Neutrophil (primary cell): ENCODE results near the gene ABCA13.

ENCODE experiments used
- H3K27ac ChIP-seq: fragments of 200-600 bp; sonication (generic); 2 replicates; pipeline ENCODE4 v1.5.1; 2016; ENCODE audit warnings: mild to moderate bottlenecking, moderate library complexity
- H3K27me3 ChIP-seq: fragments of 200-600 bp; sonication (generic); 2 replicates; pipeline ENCODE4 v1.6.0; 2016; ENCODE audit warnings: mild to moderate bottlenecking
- H3K36me3 ChIP-seq: fragments of 200-600 bp; sonication (generic); 2 replicates; pipeline ENCODE4 v1.5.1; 2017
- H3K4me1 ChIP-seq, 2 experiments: fragments of 200-600 bp in 1 of 2; sonication (generic) in 1 of 2; 1 replicate in 1 of 2; 2 replicates in 1 of 2; pipeline versions ENCODE4 v1.5.1 to v1.6.1; 2013 to 2016; ENCODE audit warnings: low read depth in 1 of 2, low read length in 1 of 2, mild to moderate bottlenecking in 1 of 2, moderate library complexity in 1 of 2; ENCODE audit not compliant: control insufficient read depth in 1 of 2, insufficient read depth in 1 of 2
- H3K4me3 ChIP-seq, 2 experiments: fragments of 200-600 bp in 1 of 2; sonication (generic) in 1 of 2; 1 replicate in 1 of 2; 2 replicates in 1 of 2; pipeline ENCODE4 v1.5.1; 2013 to 2016; ENCODE audit warnings: low read depth in 1 of 2, low read length in 1 of 2, mild to moderate bottlenecking in 1 of 2, moderate library complexity in 1 of 2
- H3K9me3 ChIP-seq: fragments of 200-600 bp; sonication (generic); 2 replicates; pipeline ENCODE4 v1.5.1; 2016
- CTCF ChIP-seq: fragments of 200-600 bp; sonication (generic); IDR thresholded peaks from 2 replicates; pipeline ENCODE4 v1.5.1; 2016; ENCODE audit warnings: antibody characterized with exemption

The ABCA13 gene

GRCh38 chr7:48165157-48165556 lies 6.1 kb upstream of the ABCA13 start:
- Histone ChIP-seq H3K4me1 (peaks cover 22 to 25% of the 10 kb centered on the region in 2 experiments), H3K36me3 (no peaks in the 10 kb centered on the region), H3K27me3 (no peaks in the 10 kb centered on the region), H3K4me3 (no peak overlapping the region), H3K27ac (no peak overlapping the region), H3K9me3 (no peaks in the 10 kb centered on the region)
- no peak for TF ChIP-seq CTCF

DNA sequence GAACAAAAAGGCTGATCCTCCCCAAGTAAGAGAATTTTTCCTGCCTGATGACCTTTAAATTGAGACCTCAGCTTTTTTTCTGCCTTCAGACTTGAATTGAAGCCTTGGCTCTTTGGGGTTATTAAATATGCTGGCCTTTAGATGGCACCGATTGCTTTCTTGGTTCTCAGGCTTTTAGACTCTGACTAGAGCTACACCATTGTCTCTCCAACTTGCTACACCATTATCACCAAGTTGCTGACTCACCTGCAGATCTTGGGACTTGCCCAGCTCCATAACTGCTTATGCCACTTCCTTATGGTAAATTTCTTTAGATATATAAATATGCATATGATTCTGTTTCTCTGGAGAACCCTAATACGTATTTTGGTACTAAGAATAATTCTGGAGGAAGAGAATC lies 3.1 kb upstream of the ABCA13 start:
- TF ChIP-seq CTCF = no peak
- Histone ChIP-seq H3K9me3 (no peaks in the 10 kb centered on the region), H3K27ac (no peak overlapping the region), H3K4me3 (no peak overlapping the region), H3K36me3 (no peaks in the 10 kb centered on the region), H3K4me1 (peaks cover 49 to 52% of the 10 kb centered on the region in 2 experiments), H3K27me3 (no peaks in the 10 kb centered on the region)

DNA sequence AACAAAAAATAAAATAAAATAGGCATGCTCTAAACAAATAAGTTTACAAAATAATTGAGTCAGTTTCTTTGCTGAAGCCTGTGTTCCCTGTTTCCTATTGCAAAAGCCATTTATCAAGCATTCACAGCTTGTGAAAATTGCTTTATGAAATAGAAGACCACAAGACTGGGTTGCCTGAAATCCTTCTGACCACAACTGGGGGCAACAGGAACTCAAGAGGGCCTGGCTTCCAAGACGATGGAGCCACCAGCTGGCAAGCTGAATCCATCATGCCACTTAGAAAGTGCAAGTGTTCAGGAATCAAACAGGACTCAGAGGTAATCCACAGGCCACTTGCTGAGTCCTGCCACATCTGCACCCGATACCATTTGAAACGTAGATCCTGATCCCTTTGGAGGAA lies 752 bp upstream of the ABCA13 start:
- Histone ChIP-seq H3K27ac (peak overlapping the region; percentile 78), H3K4me1 (peaks cover 69 to 72% of the 10 kb centered on the region in 2 experiments), H3K4me3 (peak overlapping the region; percentile 15 to 41), H3K36me3 (no peaks in the 10 kb centered on the region), H3K9me3 (no peaks in the 10 kb centered on the region), H3K27me3 (no peaks in the 10 kb centered on the region)
- no peak for TF ChIP-seq CTCF

- H3K27me3 ChIP-seq = no peaks in the 10 kb centered on the region
- H3K4me3 ChIP-seq = peak overlapping the region in 1 of 2 experiments; percentile 8
- peaks cover 5% of the 10 kb centered on the region for H3K36me3 ChIP-seq
- H3K27ac ChIP-seq = peak overlapping the region; percentile 57
- TF ChIP-seq CTCF = no peak
- no peaks in the 10 kb centered on the region for H3K9me3 ChIP-seq
- peaks cover 72 to 75% of the 10 kb centered on the region in 2 experiments for H3K4me1 ChIP-seq
Measured at GRCh38 chr7:48173313-48173712, 2.1 kb downstream of the ABCA13 start.

DNA sequence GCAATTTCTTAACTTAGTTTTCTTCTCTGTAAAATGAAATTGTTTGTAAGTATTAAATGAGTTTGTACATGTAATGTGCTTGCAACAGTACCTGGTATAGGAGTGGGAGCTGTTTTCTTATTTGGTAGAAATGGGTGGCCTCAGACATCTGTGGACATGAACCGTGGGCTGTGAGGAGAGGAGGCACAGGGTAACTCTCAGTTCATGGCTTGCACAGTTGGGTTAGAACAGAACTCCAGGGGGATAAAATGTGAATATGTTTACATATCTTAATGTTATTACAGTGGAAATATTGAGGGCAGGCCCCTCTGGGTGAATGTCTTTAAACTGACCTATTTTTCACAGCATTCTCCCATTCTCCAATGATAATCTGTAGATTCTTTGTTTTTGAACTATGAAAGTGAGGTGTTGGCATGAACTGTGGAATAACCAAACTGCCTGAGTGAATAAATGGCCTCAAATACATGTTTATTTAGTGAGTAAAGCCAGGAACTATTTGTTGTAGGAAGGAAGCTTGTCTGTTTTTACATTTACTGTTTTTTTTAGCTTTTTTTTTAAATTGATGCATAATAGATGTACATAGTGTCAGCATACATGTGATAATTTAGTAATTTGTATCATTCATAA lies 2.6 kb downstream of the ABCA13 start:
- no peaks in the 10 kb centered on the region for H3K27me3 ChIP-seq
- H3K4me1 ChIP-seq = peaks cover 66 to 70% of the 10 kb centered on the region in 2 experiments
- peaks cover 5% of the 10 kb centered on the region for H3K36me3 ChIP-seq
- TF ChIP-seq CTCF = no peak
- H3K4me3 ChIP-seq = peak overlapping the region in 1 of 2 experiments; percentile 5
- no peaks in the 10 kb centered on the region for H3K9me3 ChIP-seq
- H3K27ac ChIP-seq = peak overlapping the region; percentile 57
